ENCODE measurements around the gene RARB. TPM values are rescaled to one million over a fixed set of nuclear protein-coding genes. Genes with fewer than 3 reads are reported as not detected.

Gene RARB
- total and polyA plus RNA-seq, 7 experiments from 2014 or later = 0.07 to 0.13 TPM; not detected in 5

DNA sequence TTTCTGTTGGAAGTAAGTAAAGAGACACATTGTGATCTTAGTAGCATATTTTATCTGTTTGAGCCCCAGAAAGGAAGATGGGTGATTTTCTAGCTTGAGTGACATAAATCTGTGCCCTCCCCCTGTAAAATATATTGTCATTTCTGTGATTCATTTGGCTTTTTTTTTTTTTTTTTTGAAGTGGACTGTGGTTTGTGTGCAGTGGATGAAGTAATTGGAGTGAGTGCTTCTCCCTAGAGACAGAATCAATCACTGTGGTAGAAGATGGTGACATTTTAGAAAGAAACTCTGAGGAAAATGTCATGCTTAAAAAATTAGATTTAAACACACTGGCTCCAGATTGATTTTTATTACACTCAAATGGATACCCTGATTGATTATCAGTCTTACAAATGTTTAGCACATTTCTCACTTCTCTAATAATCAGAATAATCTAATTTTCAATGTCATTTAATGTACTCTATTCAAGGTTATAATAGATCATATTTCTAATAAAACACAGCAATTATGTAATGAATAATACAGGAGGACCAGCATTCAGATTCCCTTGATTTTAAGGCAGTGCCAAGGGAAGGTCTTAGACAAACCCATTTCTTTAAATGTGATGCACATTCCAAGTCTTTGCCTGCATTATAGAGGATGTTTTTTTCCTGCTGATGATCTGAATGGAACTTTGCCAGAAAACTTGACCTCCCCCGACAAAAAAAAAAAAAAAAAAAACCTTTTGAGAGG is 120.0 kb downstream of the RARB start:
- Mint-ChIP-seq H3K27me3 (peaks cover 0 to 12% (median 5%) of the 10 kb centered on the region in 5 donors), H3K36me3 (no peaks in the 10 kb centered on the region), H3K27ac (no peak overlapping the region), H3K9me3 (peaks cover 0 to 9% (median 0%) of the 10 kb centered on the region in 11 donors), H3K4me1 (no peaks in the 10 kb centered on the region), H3K4me3 (no peak overlapping the region)
- ATAC-seq (no peak), DNase-seq (no peak)
- ChIA-PET CTCF (interaction anchor here (0.7 kb wide), 1 partner anchor 911 kb away, joined by 3 read pairs; no protein-coding TSS in a partner anchor), POLR2A (no interaction called here)
- Histone ChIP-seq H3K36me3 (ENCODE audit: control insufficient read depth in 2 of 3, insufficient read depth in 3 of 3, low read length in 3 of 3) (no peaks in the 10 kb centered on the region), H3K9me3 (ENCODE audit: control insufficient read depth in 2 of 3, low read length in 3 of 3) (no peaks in the 10 kb centered on the region), H3K27me3 (ENCODE audit: control insufficient read depth in 2 of 2, insufficient read depth in 2 of 2, low read length in 2 of 2) (no peaks in the 10 kb centered on the region), H3K27ac (ENCODE audit: low read depth, low read length) (no peak overlapping the region), H3K4me1 (ENCODE audit: control insufficient read depth in 2 of 2, insufficient read depth in 2 of 2, low read length in 2 of 2) (no peaks in the 10 kb centered on the region), H3K4me3 (ENCODE audit: low read length) (no peak overlapping the region)
- intact Hi-C loops (cut with micrococcal nuclease) = no loop called here

GRCh38 chr3:25548836-25549235 is 120.8 kb downstream of the RARB start:
- ChIA-PET CTCF (no interaction called here), POLR2A (no interaction called here)
- Histone ChIP-seq H3K27me3 (ENCODE audit: control insufficient read depth in 2 of 2, insufficient read depth in 2 of 2, low read length in 2 of 2) (no peaks in the 10 kb centered on the region), H3K4me1 (ENCODE audit: control insufficient read depth in 2 of 2, insufficient read depth in 2 of 2, low read length in 2 of 2) (no peaks in the 10 kb centered on the region), H3K9me3 (ENCODE audit: control insufficient read depth in 2 of 3, low read length in 3 of 3) (no peaks in the 10 kb centered on the region), H3K4me3 (ENCODE audit: low read length) (no peak overlapping the region), H3K36me3 (ENCODE audit: control insufficient read depth in 2 of 3, insufficient read depth in 3 of 3, low read length in 3 of 3) (no peaks in the 10 kb centered on the region), H3K27ac (ENCODE audit: low read depth, low read length) (no peak overlapping the region)
- DNase-seq (no peak), ATAC-seq (no peak)
- Mint-ChIP-seq H3K36me3 (no peaks in the 10 kb centered on the region), H3K27me3 (peaks cover 0 to 12% (median 5%) of the 10 kb centered on the region in 5 donors), H3K4me1 (no peaks in the 10 kb centered on the region), H3K27ac (no peak overlapping the region), H3K4me3 (no peak overlapping the region), H3K9me3 (peaks cover 0 to 9% (median 0%) of the 10 kb centered on the region in 11 donors)
- intact Hi-C loops (cut with micrococcal nuclease) = no loop called here

- CTCF ChIA-PET = no interaction called here
- no peaks in the 10 kb centered on the region for H3K4me1 ChIP-seq (ENCODE audit: control insufficient read depth in 2 of 2, insufficient read depth in 2 of 2, low read length in 2 of 2)
- DNase-seq (no peak), ATAC-seq (no peak)
- H3K4me3 ChIP-seq (ENCODE audit: low read length) = no peak overlapping the region
- Mint-ChIP-seq H3K9me3 (peaks cover 0 to 9% (median 0%) of the 10 kb centered on the region in 11 donors), H3K4me3 (no peak overlapping the region), H3K4me1 (no peaks in the 10 kb centered on the region), H3K36me3 (no peaks in the 10 kb centered on the region), H3K27ac (no peak overlapping the region), H3K27me3 (peaks cover 0 to 12% (median 5%) of the 10 kb centered on the region in 5 donors)
- intact Hi-C loops (cut with micrococcal nuclease) = no loop called here
- H3K27me3 ChIP-seq (ENCODE audit: control insufficient read depth in 2 of 2, insufficient read depth in 2 of 2, low read length in 2 of 2) = no peaks in the 10 kb centered on the region
- no peaks in the 10 kb centered on the region for H3K9me3 ChIP-seq (ENCODE audit: control insufficient read depth in 2 of 3, low read length in 3 of 3)
- POLR2A ChIA-PET = no interaction called here
- H3K36me3 ChIP-seq (ENCODE audit: control insufficient read depth in 2 of 3, insufficient read depth in 3 of 3, low read length in 3 of 3) = no peaks in the 10 kb centered on the region
- H3K27ac ChIP-seq (ENCODE audit: low read depth, low read length) = no peak overlapping the region
Observed at GRCh38 chr3:25552251-25552650, 124.2 kb downstream of the RARB start.

DNA sequence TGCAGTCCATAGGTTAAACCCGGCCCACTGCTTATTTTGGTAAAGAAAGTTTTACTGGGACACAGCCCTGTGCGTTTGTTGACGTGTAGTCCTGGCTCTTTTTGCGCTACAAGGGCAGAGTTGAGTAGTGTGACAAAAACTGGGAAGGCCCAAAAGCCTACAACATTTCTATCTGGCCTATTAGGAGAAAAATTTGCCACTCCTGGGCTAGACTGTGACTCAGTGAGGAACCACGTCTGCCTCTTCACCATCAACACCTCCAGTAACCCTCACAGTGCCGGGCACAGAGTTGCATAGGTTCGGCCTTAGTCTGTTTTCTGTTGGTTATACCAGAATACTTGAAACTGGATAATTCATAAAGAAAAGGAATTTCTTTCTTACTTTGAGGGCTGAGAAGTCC is 126.3 kb downstream of the RARB start:
- Histone ChIP-seq H3K27ac (ENCODE audit: low read depth, low read length) (no peak overlapping the region), H3K36me3 (ENCODE audit: control insufficient read depth in 2 of 3, insufficient read depth in 3 of 3, low read length in 3 of 3) (no peaks in the 10 kb centered on the region), H3K4me3 (ENCODE audit: low read length) (no peak overlapping the region), H3K4me1 (ENCODE audit: control insufficient read depth in 2 of 2, insufficient read depth in 2 of 2, low read length in 2 of 2) (no peaks in the 10 kb centered on the region), H3K9me3 (ENCODE audit: control insufficient read depth in 2 of 3, low read length in 3 of 3) (no peaks in the 10 kb centered on the region), H3K27me3 (ENCODE audit: control insufficient read depth in 2 of 2, insufficient read depth in 2 of 2, low read length in 2 of 2) (no peaks in the 10 kb centered on the region)
- Mint-ChIP-seq H3K4me1 (no peaks in the 10 kb centered on the region), H3K27ac (no peak overlapping the region), H3K4me3 (no peak overlapping the region), H3K9me3 (peaks cover 0 to 9% (median 0%) of the 10 kb centered on the region in 11 donors), H3K36me3 (no peaks in the 10 kb centered on the region), H3K27me3 (peaks cover 0 to 12% (median 5%) of the 10 kb centered on the region in 5 donors)
- no peak for ATAC-seq
- intact Hi-C loops (cut with micrococcal nuclease) = no loop called here
- ChIA-PET CTCF (interaction anchor here (1.6 kb wide), 1 partner anchor 8 kb away, joined by 3 read pairs; no protein-coding TSS in a partner anchor), POLR2A (no interaction called here)
- no peak for DNase-seq

GRCh38 chr3:25555695-25556437 is 127.8 kb downstream of the RARB start:
- Mint-ChIP-seq H3K27ac (no peak overlapping the region), H3K36me3 (no peaks in the 10 kb centered on the region), H3K27me3 (peaks cover 0 to 11% (median 5%) of the 10 kb centered on the region in 5 donors), H3K9me3 (peaks cover 0 to 7% (median 0%) of the 10 kb centered on the region in 11 donors), H3K4me3 (no peak overlapping the region), H3K4me1 (no peaks in the 10 kb centered on the region)
- Histone ChIP-seq H3K36me3 (ENCODE audit: control insufficient read depth in 2 of 3, insufficient read depth in 3 of 3, low read length in 3 of 3) (no peaks in the 10 kb centered on the region), H3K27ac (ENCODE audit: low read depth, low read length) (no peak overlapping the region), H3K4me1 (ENCODE audit: control insufficient read depth in 2 of 2, insufficient read depth in 2 of 2, low read length in 2 of 2) (no peaks in the 10 kb centered on the region), H3K27me3 (ENCODE audit: control insufficient read depth in 2 of 2, insufficient read depth in 2 of 2, low read length in 2 of 2) (no peaks in the 10 kb centered on the region), H3K4me3 (ENCODE audit: low read length) (no peak overlapping the region), H3K9me3 (ENCODE audit: control insufficient read depth in 2 of 3, low read length in 3 of 3) (no peaks in the 10 kb centered on the region)
- DNase-seq (no peak), ATAC-seq (no peak)
- ChIA-PET CTCF (interaction anchor here (0.6 to 1.6 kb wide), 2 partner anchors 10 to 81 kb away, joined by 3 read pairs; no protein-coding TSS in a partner anchor), POLR2A (no interaction called here)
- intact Hi-C loops (cut with micrococcal nuclease) = no loop called here

DNA sequence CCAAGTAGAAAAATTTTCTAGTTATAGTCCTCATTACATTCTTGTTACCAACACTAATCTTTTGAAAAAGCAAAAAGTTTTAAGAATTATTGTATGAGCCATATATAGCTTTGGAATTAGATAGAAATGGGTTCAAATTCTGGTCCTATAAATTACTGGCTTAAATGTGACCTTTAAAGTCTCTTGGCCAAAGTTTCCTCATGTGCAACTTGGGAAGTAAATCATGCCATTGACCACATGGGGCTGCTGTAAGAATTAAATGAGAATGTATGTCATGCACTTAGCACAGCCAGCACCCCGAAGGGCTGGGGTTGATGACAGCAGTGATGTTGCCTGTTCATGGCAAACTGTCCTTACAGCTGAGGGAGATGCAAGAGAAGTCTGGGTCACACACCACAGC is 128.4 kb downstream of the RARB start:
- Histone ChIP-seq H3K36me3 (ENCODE audit: control insufficient read depth in 2 of 3, insufficient read depth in 3 of 3, low read length in 3 of 3) (no peaks in the 10 kb centered on the region), H3K27me3 (ENCODE audit: control insufficient read depth in 2 of 2, insufficient read depth in 2 of 2, low read length in 2 of 2) (no peaks in the 10 kb centered on the region), H3K4me3 (ENCODE audit: low read length) (no peak overlapping the region), H3K9me3 (ENCODE audit: control insufficient read depth in 2 of 3, low read length in 3 of 3) (no peaks in the 10 kb centered on the region), H3K4me1 (ENCODE audit: control insufficient read depth in 2 of 2, insufficient read depth in 2 of 2, low read length in 2 of 2) (no peaks in the 10 kb centered on the region), H3K27ac (ENCODE audit: low read depth, low read length) (no peak overlapping the region)
- DNase-seq (no peak), ATAC-seq (no peak)
- H3K27ac Mint-ChIP-seq = no peak overlapping the region
- ChIA-PET POLR2A (no interaction called here), CTCF (no interaction called here)
- no peaks in the 10 kb centered on the region for H3K36me3 Mint-ChIP-seq
- H3K27me3 Mint-ChIP-seq = peaks cover 0 to 9% (median 5%) of the 10 kb centered on the region in 5 donors
- H3K9me3 Mint-ChIP-seq = peaks cover 0 to under 1% (median 0%) of the 10 kb centered on the region in 11 donors
- H3K4me1 Mint-ChIP-seq = no peaks in the 10 kb centered on the region
- H3K4me3 Mint-ChIP-seq = no peak overlapping the region
- intact Hi-C loops (cut with micrococcal nuclease) = no loop called here
